Fibroblast of skin of back (primary cell): ENCODE results near the gene LDLRAD2.

Experiments used
- DNase-seq: peaks from one replicate; pipeline ENCODE4 v3.0.0-alpha.2; 2013

LDLRAD2 gene

GRCh38 chr1:21843996-21844395, 31.9 kb downstream of the LDLRAD2 start:
- DNase-seq, result no peak

- DNase-seq, result no peak
Measured at GRCh38 chr1:21845646-21846641, 33.9 kb downstream of the LDLRAD2 start.

- DNase-seq, result no peak
Measured at GRCh38 chr1:21847223-21848205, 35.4 kb downstream of the LDLRAD2 start.

- DNase-seq, result no peak
Measured at GRCh38 chr1:21848524-21849174, 36.6 kb downstream of the LDLRAD2 start.

- DNase-seq, result no peak
Measured at GRCh38 chr1:21849909-21850576, 38.0 kb downstream of the LDLRAD2 start.

- DNase-seq, result no peak
Measured at GRCh38 chr1:21851430-21852250, 39.6 kb downstream of the LDLRAD2 start.

- DNase-seq, result no peak
Measured at GRCh38 chr1:21852282-21853130, 40.4 kb downstream of the LDLRAD2 start.

- DNase-seq, result no peak
Measured at GRCh38 chr1:21853131-21853427, 41.0 kb downstream of the LDLRAD2 start.

- no peak for DNase-seq
Measured at GRCh38 chr1:21854090-21854750, 42.2 kb downstream of the LDLRAD2 start.

- DNase-seq, result no peak
Measured at GRCh38 chr1:21854751-21855131, 42.7 kb downstream of the LDLRAD2 start.

- DNase-seq, result no peak
Measured at GRCh38 chr1:21855257-21856096, 43.4 kb downstream of the LDLRAD2 start.

- DNase-seq, result peak; percentile 67
Measured at GRCh38 chr1:21857142-21857839, 45.2 kb downstream of the LDLRAD2 start.

- DNase-seq, result no peak
Measured at GRCh38 chr1:21857840-21858670, 46.0 kb downstream of the LDLRAD2 start.

- DNase-seq, result no peak
Measured at GRCh38 chr1:21859669-21860179, 47.7 kb downstream of the LDLRAD2 start.

- no peak for DNase-seq
Measured at GRCh38 chr1:21860971-21861370, 48.9 kb downstream of the LDLRAD2 start.

GRCh38 chr1:21861602-21862429, 49.8 kb downstream of the LDLRAD2 start:
- peak; percentile 81 for DNase-seq
